Measurements from ENCODE around the gene CHIC2.

Gene CHIC2

DNA sequence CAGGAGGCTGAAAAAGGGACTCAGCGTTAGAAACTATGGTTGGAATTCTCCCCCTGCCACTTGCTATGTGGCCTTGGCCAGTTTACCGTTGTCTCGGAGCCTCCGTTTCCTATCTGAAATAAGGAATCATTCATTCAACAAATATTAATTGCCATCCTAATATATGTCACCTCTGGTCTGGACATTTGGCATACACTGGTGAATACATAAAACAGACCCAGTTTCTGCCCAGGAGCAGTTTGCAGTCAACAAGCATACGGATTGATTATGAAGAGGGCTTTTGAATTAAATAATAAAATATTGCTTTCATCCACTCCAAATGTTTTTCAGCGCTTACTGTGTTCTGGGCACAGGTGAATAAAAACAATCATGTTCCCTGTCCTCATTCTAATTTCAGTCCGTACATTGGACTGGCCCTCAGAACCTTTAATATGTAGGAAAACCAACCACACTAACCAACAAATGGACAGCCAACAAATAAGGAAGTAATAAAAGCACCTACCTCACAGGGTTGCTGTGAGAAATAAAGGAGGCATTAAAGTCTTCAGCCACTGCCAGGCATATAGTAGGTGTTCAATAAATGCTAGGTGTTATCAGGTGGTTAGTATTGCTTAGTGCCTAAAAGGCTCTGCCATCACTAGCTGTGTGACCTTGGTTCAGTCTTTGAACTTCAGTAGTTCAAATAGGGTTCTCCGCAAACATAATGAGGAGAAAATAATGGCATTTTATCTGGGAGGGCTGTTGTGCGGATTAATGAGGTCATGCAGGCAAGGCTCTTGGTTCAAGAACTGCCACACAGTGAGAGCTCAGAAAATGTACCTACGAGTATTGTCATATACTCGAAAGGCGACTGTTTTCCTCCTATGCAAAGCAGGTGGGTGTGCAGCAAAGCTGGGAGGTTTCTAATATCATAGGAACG, 28.3 kb upstream of the CHIC2 start:
- no peak for DNase-seq

- peak; percentile 39 to 48 for DNase-seq
Observed at GRCh38 chr4:54091637-54092404, 27.4 kb upstream of the CHIC2 start.

GRCh38 chr4:54090804-54091623, 26.6 kb upstream of the CHIC2 start:
- DNase-seq, result no peak

GRCh38 chr4:54090404-54090803, 26.0 kb upstream of the CHIC2 start:
- no peak for DNase-seq

DNA sequence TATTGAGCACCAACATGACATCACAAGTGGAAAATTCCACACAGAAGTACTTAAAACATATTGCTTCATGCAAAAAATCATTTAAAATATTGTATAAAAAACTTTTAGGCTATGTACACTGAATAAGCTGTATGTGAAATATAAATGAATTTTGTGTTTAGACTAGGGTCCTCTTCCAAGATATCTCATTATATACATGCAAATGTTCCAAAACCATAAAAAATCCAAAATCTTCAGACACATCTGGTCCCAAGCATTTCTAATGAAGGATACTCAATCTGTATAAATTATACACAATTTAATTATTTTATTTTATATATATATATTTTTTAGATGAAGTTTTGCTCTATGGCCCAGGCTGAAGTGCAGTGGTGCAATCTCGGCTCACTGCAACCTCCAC, 25.5 kb upstream of the CHIC2 start:
- no peak for DNase-seq

- peak; percentile 55 to 66 for DNase-seq
Observed at GRCh38 chr4:54085284-54085683, 20.9 kb upstream of the CHIC2 start.

DNA sequence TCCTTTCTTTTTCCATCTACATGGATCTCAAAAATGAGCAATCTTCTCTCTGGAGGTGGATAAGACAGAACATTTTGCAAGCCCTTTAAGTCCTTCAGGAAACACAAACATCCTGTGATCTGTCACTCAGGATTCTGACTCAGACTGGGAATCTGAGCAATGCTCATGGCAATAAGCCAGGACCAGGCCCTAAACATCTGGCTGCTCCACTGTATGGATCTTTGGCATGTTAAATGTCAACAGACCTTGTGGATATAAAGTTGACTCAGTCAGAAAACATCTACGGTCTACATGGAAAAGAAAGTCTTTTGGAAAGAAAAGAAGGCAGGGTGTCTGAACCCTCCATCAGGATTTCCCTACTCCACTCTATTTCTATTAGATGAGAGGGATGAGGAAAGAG, 17.8 kb upstream of the CHIC2 start:
- no peak for DNase-seq

DNA sequence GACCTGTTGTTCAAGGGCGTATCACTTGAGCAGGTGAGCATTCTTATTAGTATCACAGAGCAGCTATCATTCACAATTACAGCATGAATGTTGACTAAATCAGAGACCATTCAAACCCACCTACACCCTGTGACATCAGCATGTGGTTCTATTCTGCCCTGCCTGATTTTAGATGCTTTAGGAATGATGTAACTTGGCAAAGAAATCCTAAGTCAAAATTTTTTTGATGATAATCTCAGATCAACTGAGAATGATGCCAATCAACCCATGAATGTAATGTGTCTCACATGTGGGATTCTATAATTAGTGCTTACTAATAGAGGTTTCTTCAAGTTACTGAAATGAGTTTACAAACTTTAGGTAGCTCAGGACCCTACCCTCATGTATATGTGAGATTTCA, 13.4 kb upstream of the CHIC2 start:
- no peak for DNase-seq

DNA sequence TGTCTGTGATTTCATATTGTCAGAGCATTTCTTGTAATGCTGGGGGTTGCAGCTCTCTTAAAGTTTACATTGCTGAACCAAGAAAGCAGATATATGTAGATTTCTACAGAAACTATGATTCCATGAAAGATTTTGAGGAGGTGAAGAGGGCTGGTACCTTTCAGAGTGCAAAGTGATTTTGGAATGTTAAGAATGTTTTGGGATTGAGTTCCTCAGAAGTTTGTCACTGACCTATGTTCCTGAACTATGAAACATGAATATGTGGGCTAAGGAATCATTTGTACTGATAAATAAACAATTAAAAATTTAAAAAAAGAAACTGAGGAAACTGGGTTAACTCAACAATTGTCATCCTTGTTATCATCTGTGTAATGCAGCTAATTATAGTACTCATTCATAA, 12.3 kb upstream of the CHIC2 start:
- no peak for DNase-seq

- no peak for DNase-seq
Observed at GRCh38 chr4:54074381-54074780, 10.0 kb upstream of the CHIC2 start.

DNA sequence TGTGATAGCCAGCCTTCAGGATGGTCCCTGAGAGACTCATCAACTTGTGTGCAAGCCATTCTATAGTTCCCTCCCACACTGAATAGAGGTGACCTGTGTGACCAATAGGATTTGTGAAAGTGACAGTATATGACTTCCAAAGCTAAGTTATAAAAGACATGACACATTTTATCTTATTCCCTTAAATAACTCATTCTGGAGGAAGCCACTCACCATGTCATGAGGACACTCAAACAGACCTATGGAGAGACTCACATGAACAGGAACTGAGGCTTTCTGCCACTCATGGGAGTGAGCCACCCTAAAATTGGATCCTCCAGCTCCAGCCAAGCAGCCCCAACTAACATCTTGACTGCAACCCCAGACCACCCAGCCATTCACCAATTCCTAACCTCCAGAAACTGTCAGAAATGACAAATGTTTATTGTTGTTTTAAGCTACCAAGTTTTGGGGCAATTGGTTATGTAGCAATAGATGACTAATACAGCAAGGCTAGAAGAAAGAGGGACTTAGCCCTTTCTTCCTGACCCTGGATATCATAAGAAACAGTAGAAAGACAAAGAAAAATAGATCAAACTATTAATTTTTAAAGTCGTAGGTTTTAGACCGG, 9.0 kb upstream of the CHIC2 start:
- no peak for DNase-seq

DNA sequence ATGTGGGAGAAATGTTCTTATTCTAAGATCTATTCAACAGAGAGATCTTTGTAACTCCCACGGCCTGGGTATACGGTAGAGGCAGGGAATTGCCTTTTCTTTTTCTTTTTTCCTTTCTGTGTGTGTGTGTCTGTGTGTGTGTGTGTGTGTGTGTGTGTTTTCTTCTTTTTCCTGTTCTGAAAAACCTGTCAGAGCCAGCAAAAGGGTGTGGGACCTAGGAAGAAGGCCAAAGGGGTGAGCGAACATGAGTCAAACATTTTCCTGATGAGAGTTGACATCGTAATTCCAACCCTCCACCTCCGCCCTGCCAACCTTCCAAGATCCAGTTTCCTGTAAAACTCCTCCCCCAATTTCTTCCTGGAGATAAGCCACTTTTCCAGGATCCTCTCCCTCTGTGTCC, 2.8 kb upstream of the CHIC2 start:
- no peak for DNase-seq

GRCh38 chr4:54066718-54067129, 2.3 kb upstream of the CHIC2 start:
- no peak for DNase-seq

DNA sequence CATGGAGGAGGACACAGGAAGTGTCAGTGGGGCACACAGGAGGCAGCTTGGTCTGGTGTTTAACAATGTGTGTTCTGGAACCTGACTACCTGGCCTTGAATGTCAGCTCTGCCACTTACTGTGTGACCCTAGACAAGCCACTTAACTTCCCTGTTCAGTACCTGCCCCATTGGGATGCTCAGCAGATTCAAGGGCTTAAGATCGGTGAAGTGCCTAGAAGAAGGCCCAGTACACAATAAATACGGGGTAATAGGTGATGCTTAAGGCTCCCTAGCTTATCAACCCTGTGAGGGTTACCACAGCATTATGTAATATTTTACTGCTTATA, 1.6 kb upstream of the CHIC2 start:
- DNase-seq, result no peak

- no peak for DNase-seq
Observed at GRCh38 chr4:54065282-54066087, 1.1 kb upstream of the CHIC2 start.

DNA sequence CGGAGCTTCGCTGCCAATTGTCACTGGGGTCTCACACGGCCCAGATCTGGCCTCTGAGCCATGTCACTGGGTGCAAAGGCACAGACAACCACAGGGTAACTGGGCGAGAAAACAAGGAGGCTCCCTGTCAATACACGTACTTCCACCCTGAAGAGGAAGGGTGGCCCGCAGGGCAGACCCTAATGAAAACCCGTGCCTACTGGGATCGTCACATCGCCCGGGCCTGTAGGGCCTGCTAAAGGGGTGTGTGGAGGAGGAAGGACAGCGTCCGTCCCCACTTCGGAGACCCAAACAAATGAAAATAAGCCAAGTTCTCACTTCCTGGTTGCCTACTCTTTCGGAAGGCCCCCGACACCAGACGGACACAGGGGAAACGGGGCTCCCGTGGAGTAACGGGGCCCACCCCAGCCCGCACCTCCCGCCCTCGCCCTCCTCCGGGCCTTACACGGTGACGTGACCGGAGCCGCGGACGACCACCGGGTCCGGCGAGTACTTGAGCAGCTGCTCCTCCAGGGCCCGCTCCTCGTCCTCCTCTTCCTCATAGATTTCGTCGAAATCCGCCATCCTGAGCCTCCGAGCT, 578 bp downstream of the CHIC2 start:
- DNase-seq, result peak in 1 of 2 donors; percentile 51

DNA sequence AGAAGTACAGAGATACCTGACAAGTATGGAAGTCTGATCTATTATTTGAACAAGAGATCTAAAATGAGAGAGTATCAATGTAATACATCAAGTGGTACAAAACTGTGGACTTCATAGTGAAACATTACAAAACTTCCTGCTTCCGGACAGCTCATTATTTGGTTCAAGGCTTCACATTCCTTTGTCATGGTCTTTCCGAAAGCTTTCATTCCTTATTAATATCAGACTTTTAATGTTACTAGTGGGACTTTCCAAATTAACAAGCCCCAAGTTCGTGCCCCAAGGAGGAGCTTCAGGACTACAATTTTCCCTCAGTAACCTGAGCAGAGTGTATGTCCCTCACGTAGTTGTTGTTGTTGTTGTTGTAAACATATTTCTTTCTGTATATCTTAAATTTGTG, 1.2 kb downstream of the CHIC2 start:
- DNase-seq, result no peak

DNA sequence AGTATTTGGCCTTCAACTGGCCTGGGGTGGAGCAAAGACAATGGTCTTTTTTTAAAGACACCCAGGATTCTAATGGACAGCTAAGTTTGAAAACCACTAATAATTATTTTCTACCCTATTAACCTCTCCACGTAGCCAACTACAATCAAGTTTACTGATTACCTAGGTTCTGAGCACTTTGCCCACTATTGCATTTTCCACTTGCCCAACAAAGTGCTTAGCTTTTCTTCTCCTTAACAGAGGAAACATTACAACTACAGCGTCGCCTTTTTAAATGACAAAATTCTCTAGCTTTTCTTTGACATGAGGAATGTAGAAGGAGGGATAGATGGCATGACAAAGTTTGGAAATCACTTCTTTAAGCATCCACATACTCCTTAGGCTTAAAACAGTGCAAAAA, 2.0 kb downstream of the CHIC2 start:
- no peak for DNase-seq

DNA sequence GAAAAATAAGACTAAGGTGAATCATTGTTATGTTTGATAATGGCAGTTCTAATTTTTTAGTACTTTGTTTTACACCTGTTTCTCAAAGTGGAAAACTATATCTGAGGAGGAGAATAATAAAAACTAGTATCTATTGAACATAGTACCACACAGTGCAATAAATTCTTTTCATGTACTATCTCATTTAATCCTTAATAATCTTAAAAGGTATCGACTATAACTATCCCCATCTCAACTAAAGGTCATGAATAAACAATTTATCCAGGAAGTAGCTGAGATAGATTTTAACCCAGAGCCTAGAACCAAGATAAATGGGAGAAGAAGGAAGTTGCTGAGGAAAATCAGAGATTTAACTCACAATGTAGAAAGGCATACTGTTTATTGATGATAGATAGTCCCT, 2.5 kb downstream of the CHIC2 start:
- DNase-seq, result no peak

DNA sequence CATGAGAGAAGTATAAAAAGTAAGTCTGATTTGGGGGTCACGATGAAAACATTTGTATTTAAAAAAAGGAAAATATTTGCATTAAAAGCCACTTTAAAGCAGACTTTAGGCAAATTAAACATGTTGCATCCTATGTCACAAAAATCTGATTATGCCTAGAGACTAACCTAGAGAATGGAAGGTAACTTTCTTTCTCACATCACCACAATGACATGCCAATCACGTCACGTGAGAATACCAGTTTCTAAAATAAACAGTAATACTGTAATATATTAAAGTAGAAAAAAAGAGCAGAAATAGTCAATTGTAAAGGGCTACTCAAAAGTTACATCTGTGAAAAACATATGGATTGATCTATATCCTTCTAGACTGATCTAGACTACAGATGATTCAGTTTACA, 3.3 kb downstream of the CHIC2 start:
- DNase-seq, result no peak

GRCh38 chr4:54060116-54060515, 4.3 kb downstream of the CHIC2 start:
- DNase-seq, result no peak

GRCh38 chr4:54058171-54058570, 6.2 kb downstream of the CHIC2 start:
- DNase-seq, result no peak
